HG03175 (cell line): ENCODE data around the gene RAP1GAP.

Experiments
- ATAC-seq: cut with Tn5 transposase; IDR thresholded peaks from one replicate; pipeline ENCODE4 v1.9.1; 2021; ENCODE audit warnings: mild to moderate bottlenecking, moderate library complexity; ENCODE audit not compliant: unreplicated experiment

Gene RAP1GAP

DNA sequence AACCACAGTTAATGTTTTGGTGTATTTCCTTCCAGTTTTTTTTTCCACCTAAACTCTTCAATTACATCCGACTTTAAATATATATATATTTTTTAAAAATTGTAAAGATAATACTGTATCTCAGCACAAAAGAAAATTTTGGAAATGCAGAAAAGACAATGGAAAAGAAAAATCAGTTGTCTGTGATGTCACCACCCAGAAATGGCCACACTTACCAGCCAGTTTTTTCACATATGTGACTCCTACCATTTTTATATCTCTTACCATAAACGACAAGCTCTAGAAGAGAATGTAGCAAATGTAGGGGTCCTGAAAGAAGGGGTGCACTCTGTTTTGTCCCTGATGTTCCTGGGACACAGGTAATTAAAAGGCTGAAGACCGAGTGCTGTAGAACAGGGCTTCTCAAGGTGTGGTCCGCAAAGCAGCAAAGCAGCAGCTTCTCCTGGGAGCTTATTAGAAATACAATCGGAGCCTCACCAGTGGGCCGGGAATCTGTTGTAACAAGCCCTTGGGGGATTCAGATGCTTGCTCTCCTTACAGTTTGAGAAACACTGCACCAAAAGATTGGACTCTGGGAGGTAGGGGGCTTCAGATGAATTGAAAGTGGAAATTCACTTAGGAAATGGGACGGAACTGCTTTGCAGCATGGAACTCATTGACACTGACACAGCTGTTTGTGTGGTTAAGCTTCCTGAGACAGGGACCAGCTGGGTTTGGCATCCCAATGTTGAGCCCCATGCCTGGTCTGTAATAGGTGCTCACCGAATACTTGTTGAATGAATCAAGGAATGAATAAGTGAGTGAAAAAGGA lies 115.8 kb downstream of the RAP1GAP start:
- ATAC-seq: no peak

- ATAC-seq: no peak
These were observed 116.4 kb downstream of the RAP1GAP start for GRCh38 chr1:21552715-21553114.

- ATAC-seq: no peak
These were observed 118.2 kb downstream of the RAP1GAP start for GRCh38 chr1:21550866-21551475.

DNA sequence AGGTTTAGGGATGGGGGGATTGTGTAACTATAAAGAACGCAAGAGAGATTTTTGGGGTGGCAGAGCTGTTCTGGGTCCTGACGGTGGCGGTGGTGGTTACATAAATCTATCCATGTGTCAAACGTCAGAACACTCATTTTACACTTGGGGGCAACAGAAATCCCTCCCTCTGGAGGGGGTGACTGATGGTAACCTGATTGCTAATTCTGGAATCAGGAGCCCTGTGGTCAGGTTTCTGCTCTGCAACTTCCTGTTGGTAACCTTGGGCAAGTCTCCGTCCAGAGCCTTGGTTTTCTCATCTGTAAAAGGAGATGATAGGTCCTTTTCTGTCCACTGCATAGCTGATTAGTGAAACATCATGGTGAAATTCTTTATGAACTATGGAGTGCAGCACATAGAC lies 119.1 kb downstream of the RAP1GAP start:
- ATAC-seq: no peak

GRCh38 chr1:21547876-21548275 lies 121.3 kb downstream of the RAP1GAP start:
- ATAC-seq: no peak
